GM23338 (cell line): ENCODE results near the gene PRR36.

Experiments
- CREB1 ChIP-seq: fragments of 250-450 bp; sonication (Bioruptor Pico); IDR thresholded peaks from 2 replicates; pipeline ENCODE4 v1.5.0; 2020; ENCODE audit warnings: low read depth, mild to moderate bottlenecking, moderate library complexity
- CTCF ChIP-seq, 2 experiments: fragments of 200-600 bp in 1 of 2; sonication (generic) in 1 of 2; conservative IDR thresholded peaks; 2 replicates each; pipeline versions ENCODE4 v1.5.1 to v1.6.1; 2016 to 2017; ENCODE audit warnings: antibody characterized with exemption in 2 of 2, low read depth in 2 of 2, mild to moderate bottlenecking in 2 of 2, moderate library complexity in 1 of 2
- EZH2 ChIP-seq: fragments of 200-600 bp; sonication (generic); IDR thresholded peaks from one replicate; pipeline ENCODE4 v1.8.0; 2017; ENCODE audit warnings: antibody characterized with exemption, mild to moderate bottlenecking, low read depth; ENCODE audit not compliant: unreplicated experiment
- EZH2phosphoT487 ChIP-seq: fragments of 200-600 bp; sonication (generic); IDR thresholded peaks from one replicate; pipeline ENCODE4 v1.8.1; 2018; ENCODE audit warnings: antibody characterized with exemption; ENCODE audit not compliant: unreplicated experiment
- JUNB ChIP-seq: IDR thresholded peaks from one replicate; pipeline ENCODE4 v1.6.1; 2016; ENCODE audit warnings: antibody characterized with exemption; ENCODE audit not compliant: unreplicated experiment
- REST ChIP-seq: IDR thresholded peaks from one replicate; pipeline ENCODE4 v1.6.1; 2018; ENCODE audit warnings: antibody characterized with exemption; ENCODE audit not compliant: unreplicated experiment

GRCh38 chr19:7874897-7875273 lies 695 bp upstream of the PRR36 start:
- TF ChIP-seq CREB1 (CRISPR knock-in tag) (no peak), CTCF (conservative IDR thresholded peaks at IDR 0.05; ENCODE audit: low read depth in 2 of 2) (no peak; a peak in 1 of 4 replicates), REST (no peak), EZH2 (no peak), JUNB (no peak), EZH2phosphoT487 (no peak)
